ENCODE data around the gene ZNF860.
"Not testable (repeated sequence)": the region's sequence is repeated elsewhere in the genome, so short reads cannot be mapped to it uniquely, and the experiment has no call there.

The ZNF860 gene

DNA sequence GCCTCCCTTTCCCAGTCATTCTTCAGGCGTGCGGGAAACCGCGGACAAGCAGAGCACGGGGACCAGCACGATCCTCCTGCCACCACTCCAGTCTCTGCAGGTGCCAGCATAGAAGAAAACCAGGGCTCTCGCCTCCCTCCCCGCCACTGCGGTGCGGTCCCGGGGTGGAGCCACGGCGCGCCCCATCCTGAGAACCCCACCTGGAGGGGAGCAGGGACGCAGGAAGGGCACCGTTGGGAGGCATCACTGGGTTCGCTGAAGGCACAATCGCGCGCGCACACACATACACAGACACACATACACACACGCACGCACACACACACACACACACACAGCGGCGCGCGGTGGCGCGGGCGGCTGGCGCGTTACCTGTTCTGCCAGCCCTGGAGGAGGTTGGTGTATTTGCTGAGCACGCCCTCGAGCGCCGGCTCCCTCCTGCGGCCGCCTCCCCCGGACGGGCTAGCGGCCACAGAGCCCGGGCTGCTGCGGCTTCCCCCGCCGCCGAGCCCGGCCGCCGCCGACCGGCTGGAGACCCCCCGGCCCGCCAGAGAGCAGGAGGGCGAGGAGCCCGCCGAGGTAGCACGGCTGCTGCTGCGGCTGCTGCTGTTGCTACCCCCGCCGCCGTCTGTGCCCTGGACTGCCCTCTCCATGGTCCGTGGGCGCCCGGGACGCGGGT lies 882 bp upstream of the ZNF860 start:
- Histone ChIP-seq H3K4me3 (ENCODE audit: low read length) (peak overlapping the region; percentile 62), H3K36me3 (ENCODE audit: control insufficient read depth, insufficient read depth, low read length) (no peaks in the 10 kb centered on the region), H3K9me3 (ENCODE audit: control insufficient read depth, low read length) (no peaks in the 10 kb centered on the region), H3K9ac (ENCODE audit: low read length) (peak overlapping the region; percentile 82), H3K4me1 (ENCODE audit: control insufficient read depth, insufficient read depth, low read length) (peaks cover 14% of the 10 kb centered on the region), H3K27me3 (ENCODE audit: control insufficient read depth, insufficient read depth, low read length) (no peaks in the 10 kb centered on the region)

DNA sequence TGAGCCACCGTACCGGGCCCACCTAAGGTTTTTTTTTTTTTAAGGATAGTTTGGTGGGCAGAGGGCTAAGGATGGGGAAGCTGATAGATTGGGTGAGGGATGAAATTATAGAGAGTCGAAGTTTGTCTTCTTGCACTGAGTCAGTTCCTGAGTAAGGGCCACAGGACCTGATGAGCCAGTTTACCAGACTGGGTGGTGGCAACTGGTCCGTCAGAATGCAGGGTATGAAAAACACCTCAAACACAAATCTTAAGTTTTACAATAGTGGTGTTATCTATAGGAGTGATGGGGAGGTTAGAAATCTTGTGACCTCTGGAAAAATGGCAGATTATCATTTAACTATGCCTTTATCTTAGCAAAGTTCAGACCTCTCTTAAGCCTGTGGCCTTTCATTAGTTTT lies 2.8 kb downstream of the ZNF860 start:
- H3K9me3 ChIP-seq (ENCODE audit: control insufficient read depth, low read length) = no peaks in the 10 kb centered on the region
- H3K27me3 ChIP-seq (ENCODE audit: control insufficient read depth, insufficient read depth, low read length) = no peaks in the 10 kb centered on the region
- no peak overlapping the region for H3K9ac ChIP-seq (ENCODE audit: low read length)
- H3K36me3 ChIP-seq (ENCODE audit: control insufficient read depth, insufficient read depth, low read length) = no peaks in the 10 kb centered on the region
- H3K4me1 ChIP-seq (ENCODE audit: control insufficient read depth, insufficient read depth, low read length) = peaks cover 11% of the 10 kb centered on the region
- H3K4me3 ChIP-seq (ENCODE audit: low read length) = no peak overlapping the region

DNA sequence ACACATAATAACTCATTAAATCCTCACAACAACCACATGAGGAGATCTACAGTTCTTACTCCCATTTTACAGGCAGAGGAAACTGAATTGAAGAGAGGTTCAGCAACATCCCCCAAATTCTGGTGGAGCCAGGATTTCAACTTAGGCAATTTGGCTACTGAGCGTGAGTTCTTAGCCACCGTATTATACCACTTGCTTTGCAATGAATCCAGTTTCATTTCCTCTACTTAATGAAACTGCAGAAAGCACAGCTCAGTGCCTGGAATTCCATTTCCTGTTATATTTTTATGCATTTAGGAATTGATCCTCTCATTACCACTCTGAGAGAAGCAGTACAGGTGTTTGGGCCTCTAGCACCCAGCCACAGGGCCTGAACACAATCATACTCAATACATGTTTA lies 4.3 kb downstream of the ZNF860 start:
- Histone ChIP-seq H3K36me3 (ENCODE audit: control insufficient read depth, insufficient read depth, low read length) (no peaks in the 10 kb centered on the region), H3K27me3 (ENCODE audit: control insufficient read depth, insufficient read depth, low read length) (no peaks in the 10 kb centered on the region), H3K4me1 (ENCODE audit: control insufficient read depth, insufficient read depth, low read length) (peaks cover 7% of the 10 kb centered on the region), H3K4me3 (ENCODE audit: low read length) (no peak overlapping the region), H3K9ac (ENCODE audit: low read length) (no peak overlapping the region), H3K9me3 (ENCODE audit: control insufficient read depth, low read length) (no peaks in the 10 kb centered on the region)

DNA sequence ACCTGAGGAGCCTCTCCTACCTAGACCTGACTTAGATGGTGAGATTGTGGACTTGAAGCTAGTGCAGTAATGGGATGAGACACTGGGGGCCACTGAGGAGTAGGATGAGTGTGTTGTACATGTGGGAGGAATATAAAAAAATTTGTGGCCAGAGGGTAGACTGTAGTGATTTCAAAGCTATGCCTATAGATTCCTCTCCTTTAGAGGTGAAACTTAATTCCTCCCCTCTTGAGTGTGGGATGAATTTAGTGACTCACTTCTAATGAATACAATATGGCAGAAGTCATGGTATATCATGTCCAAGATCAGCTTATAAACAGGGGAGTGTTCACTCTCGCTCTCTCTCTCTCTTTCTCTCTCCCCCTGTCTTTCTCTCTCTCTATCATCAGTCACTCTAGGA lies 6.7 kb downstream of the ZNF860 start:
- Histone ChIP-seq H3K36me3 (ENCODE audit: control insufficient read depth, insufficient read depth, low read length) (no peaks in the 10 kb centered on the region), H3K4me3 (ENCODE audit: low read length) (no peak overlapping the region), H3K4me1 (ENCODE audit: control insufficient read depth, insufficient read depth, low read length) (no peaks in the 10 kb centered on the region), H3K9ac (ENCODE audit: low read length) (no peak overlapping the region), H3K9me3 (ENCODE audit: control insufficient read depth, low read length) (no peaks in the 10 kb centered on the region), H3K27me3 (ENCODE audit: control insufficient read depth, insufficient read depth, low read length) (no peaks in the 10 kb centered on the region)

DNA sequence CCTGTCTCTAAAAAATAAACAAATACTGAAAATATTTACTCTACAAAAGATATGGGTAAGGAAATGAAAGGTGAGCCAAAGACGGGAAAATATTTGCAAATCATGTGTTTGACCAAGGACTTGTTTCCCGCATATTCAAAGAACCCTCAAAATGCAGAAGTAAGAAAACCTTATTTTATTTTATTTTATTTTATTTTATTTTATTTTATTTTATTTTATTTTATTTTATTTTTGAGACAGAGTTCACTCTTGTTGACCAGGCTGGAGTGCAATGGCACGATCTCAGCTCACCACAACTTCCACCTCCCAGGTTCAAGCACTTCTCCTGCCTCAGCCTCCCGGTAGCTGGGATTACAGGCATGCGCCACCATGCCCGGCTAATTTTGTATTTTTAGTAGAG lies 11.4 kb downstream of the ZNF860 start:
- not testable (repeated sequence) for H3K9ac ChIP-seq (ENCODE audit: low read length); H3K4me3 ChIP-seq (ENCODE audit: low read length); H3K9me3 ChIP-seq (ENCODE audit: control insufficient read depth, low read length); H3K27me3 ChIP-seq (ENCODE audit: control insufficient read depth, insufficient read depth, low read length); H3K36me3 ChIP-seq (ENCODE audit: control insufficient read depth, insufficient read depth, low read length); H3K4me1 ChIP-seq (ENCODE audit: control insufficient read depth, insufficient read depth, low read length)

DNA sequence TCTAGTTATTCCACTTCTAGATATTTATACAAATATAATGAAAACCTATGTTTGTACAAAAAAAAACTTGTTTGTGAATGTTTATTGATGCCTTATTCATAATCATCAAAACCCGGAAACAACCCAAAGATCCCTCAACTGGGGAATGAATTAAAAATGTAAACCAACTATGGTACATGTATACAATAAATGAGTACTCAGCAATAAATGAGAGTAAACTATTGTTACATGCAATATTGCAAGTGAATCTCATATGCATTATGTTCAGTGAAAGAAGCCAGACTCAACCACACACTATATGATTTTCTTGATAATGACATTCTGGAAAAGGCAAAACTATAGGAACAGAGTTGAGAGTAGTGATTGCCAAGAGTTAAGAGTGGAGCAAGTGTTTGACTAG lies 12.3 kb downstream of the ZNF860 start:
- Histone ChIP-seq H3K36me3 (ENCODE audit: control insufficient read depth, insufficient read depth, low read length) (no peaks in the 10 kb centered on the region), H3K9me3 (ENCODE audit: control insufficient read depth, low read length) (no peaks in the 10 kb centered on the region), H3K27me3 (ENCODE audit: control insufficient read depth, insufficient read depth, low read length) (no peaks in the 10 kb centered on the region), H3K4me3 (ENCODE audit: low read length) (no peak overlapping the region), H3K9ac (ENCODE audit: low read length) (no peak overlapping the region), H3K4me1 (ENCODE audit: control insufficient read depth, insufficient read depth, low read length) (no peaks in the 10 kb centered on the region)

DNA sequence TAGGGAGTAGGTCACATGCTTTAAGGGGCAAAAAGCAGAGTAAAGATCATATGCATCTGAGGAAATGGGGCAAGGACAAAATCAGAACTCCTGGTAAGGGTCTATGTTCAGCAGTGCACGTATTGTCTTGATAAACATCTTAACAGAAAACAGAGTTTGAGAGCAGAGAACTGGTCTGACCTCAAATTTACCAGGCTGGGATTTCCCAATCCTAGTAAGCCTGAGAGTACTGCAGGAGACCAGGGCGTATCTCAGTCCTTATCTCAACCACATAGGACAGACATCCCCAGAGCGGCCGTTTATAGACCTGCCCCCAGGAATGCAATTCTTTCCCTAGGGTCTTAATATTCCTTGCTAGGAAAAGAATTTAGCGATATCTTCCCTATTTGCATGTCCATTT lies 13.5 kb downstream of the ZNF860 start:
- not testable (repeated sequence) for H3K4me1 ChIP-seq (ENCODE audit: control insufficient read depth, insufficient read depth, low read length); H3K27me3 ChIP-seq (ENCODE audit: control insufficient read depth, insufficient read depth, low read length); H3K4me3 ChIP-seq (ENCODE audit: low read length); H3K36me3 ChIP-seq (ENCODE audit: control insufficient read depth, insufficient read depth, low read length); H3K9me3 ChIP-seq (ENCODE audit: control insufficient read depth, low read length); H3K9ac ChIP-seq (ENCODE audit: low read length)

DNA sequence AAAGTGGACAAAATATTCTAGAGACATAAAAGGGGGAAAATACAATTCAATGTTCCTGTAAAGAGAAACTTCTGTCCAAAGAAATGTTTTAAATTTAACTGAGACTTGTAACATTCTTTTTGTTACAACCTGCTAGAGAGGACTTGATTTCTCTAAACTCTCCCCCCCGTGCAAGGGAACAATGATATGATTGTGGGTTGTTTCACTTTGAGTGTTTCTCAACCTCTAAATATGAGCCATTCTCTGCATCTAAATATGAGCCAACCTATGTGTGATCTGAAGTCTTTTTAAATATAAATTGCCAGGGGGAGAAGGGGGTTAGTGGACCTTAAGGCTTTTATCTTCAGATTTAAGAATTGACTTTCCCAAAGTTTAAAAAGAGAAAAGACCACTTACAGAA lies 14.6 kb downstream of the ZNF860 start:
- no peaks in the 10 kb centered on the region for H3K36me3 ChIP-seq (ENCODE audit: control insufficient read depth, insufficient read depth, low read length)
- no peak overlapping the region for H3K4me3 ChIP-seq (ENCODE audit: low read length)
- no peak overlapping the region for H3K9ac ChIP-seq (ENCODE audit: low read length)
- H3K9me3 ChIP-seq (ENCODE audit: control insufficient read depth, low read length) = no peaks in the 10 kb centered on the region
- H3K27me3 ChIP-seq (ENCODE audit: control insufficient read depth, insufficient read depth, low read length) = no peaks in the 10 kb centered on the region
- H3K4me1 ChIP-seq (ENCODE audit: control insufficient read depth, insufficient read depth, low read length) = no peaks in the 10 kb centered on the region

DNA sequence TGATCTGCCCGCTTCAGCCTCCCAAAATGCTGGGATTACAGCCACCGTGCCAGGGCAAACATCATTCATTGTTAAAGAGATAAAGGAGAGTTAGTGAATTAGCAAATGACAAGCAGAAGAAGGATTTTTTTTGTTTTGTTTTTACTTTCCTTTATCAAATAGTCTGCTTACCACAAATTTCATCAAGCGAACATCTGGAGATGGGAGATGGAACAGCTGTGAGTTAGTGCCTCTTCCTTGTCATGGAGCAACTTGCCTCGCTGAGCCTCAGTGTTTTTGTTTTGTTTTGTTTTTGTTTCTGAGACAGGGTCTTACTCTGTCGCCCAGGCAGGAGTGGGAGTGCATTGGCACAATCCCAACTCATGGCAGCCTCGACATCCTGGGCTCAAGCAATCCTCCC lies 15.9 kb downstream of the ZNF860 start:
- Histone ChIP-seq H3K9me3 (ENCODE audit: control insufficient read depth, low read length) (no peaks in the 10 kb centered on the region), H3K27me3 (ENCODE audit: control insufficient read depth, insufficient read depth, low read length) (no peaks in the 10 kb centered on the region), H3K4me3 (ENCODE audit: low read length) (no peak overlapping the region), H3K9ac (ENCODE audit: low read length) (no peak overlapping the region), H3K4me1 (ENCODE audit: control insufficient read depth, insufficient read depth, low read length) (no peaks in the 10 kb centered on the region), H3K36me3 (ENCODE audit: control insufficient read depth, insufficient read depth, low read length) (no peaks in the 10 kb centered on the region)

DNA sequence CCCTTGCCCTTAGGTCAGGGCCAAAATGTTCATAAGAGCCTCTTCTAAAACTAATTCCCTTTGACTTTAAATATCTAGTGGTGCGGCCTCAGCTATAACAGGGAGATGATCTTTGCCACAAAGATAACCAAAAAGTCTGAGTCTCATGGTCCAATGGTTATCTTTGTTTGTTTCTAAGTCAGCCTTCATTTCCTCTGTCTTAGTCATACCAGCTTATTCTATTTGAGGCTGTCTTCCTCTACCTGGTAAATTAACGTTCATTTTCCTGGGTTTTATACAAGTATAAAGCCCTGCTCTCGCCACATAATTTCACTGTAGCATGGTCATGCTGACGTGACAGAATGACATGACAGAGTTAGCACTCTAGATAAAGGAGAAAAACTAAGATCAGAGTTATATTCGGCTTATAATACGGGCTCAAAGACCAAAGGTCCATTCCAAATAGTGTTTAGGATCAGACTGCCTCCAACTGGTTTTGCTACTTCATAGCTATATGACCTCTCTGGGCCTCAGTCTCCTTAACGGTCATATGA lies 18.4 kb downstream of the ZNF860 start:
- Histone ChIP-seq H3K36me3 (ENCODE audit: control insufficient read depth, insufficient read depth, low read length) (no peaks in the 10 kb centered on the region), H3K4me1 (ENCODE audit: control insufficient read depth, insufficient read depth, low read length) (no peaks in the 10 kb centered on the region), H3K27me3 (ENCODE audit: control insufficient read depth, insufficient read depth, low read length) (no peaks in the 10 kb centered on the region)

DNA sequence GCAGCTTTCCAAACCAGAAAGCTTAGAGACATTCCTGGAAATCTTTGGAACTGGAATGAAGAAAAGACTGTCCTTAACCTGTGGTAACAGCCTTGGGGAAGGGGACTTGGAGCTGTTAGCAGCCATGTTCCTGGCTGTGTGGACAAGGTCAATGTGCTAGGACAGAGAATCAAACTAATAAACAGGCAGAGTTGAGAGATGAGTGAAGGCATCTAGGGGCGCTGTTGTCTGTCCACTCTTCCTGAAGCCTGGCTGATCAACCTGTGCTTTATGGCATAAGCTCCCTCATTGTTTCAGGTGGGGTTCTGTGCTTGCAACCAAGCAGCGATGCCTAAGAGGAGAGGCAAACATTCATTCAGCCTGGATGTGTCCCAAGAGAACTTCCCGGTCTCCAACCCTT lies 19.3 kb downstream of the ZNF860 start:
- no peak overlapping the region for H3K9ac ChIP-seq (ENCODE audit: low read length)
- no peak overlapping the region for H3K4me3 ChIP-seq (ENCODE audit: low read length)
- no peaks in the 10 kb centered on the region for H3K36me3 ChIP-seq (ENCODE audit: control insufficient read depth, insufficient read depth, low read length)
- no peaks in the 10 kb centered on the region for H3K27me3 ChIP-seq (ENCODE audit: control insufficient read depth, insufficient read depth, low read length)
- H3K4me1 ChIP-seq (ENCODE audit: control insufficient read depth, insufficient read depth, low read length) = no peaks in the 10 kb centered on the region
- H3K9me3 ChIP-seq (ENCODE audit: control insufficient read depth, low read length) = no peaks in the 10 kb centered on the region

More for the DNA sequence above, 18.4 kb downstream of the ZNF860 start:
- H3K9me3 ChIP-seq (ENCODE audit: control insufficient read depth, low read length) = no peaks in the 10 kb centered on the region
- no peak overlapping the region for H3K9ac ChIP-seq (ENCODE audit: low read length)
- no peak overlapping the region for H3K4me3 ChIP-seq (ENCODE audit: low read length)

DNA sequence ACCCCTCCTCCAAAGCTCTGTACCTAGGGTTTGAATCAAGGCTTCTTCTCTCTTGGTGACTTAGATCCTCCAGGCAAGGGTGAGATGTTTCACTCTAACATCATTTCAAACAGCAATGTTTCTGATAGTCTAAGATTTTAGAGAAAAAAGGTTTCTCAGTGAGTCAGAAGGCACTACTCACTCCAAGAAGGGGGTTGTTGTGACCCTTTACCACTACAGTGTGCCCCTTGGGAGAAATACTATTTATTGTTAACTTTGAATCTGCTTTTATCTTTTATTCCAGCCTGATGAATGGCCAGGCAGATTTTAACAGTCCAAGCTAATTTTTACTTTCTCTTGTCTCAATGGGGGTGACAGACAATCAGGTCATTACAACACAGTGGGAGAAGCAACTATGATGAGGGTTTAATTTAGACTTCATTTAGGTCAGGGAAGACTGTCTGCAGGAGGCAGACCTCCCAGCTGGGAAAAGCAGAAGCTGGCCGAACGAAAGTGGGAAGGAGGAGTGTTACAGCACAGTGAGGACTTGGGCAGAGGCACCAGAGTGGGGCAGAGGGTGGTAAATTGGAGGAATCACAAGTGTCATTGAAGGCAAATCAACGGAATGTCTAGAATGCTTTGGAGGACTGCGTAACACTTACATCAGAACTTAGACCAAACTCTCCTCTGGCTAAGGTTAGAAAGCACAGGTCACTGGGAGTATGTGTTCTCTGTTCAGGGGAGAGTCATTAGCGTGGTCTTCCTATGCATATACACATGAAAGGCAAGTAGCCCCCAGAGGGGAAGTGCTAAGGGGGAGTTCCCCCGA lies 21.2 kb downstream of the ZNF860 start:
- Histone ChIP-seq H3K36me3 (ENCODE audit: control insufficient read depth, insufficient read depth, low read length) (no peaks in the 10 kb centered on the region), H3K4me3 (ENCODE audit: low read length) (no peak overlapping the region), H3K9ac (ENCODE audit: low read length) (no peak overlapping the region), H3K9me3 (ENCODE audit: control insufficient read depth, low read length) (no peaks in the 10 kb centered on the region), H3K27me3 (ENCODE audit: control insufficient read depth, insufficient read depth, low read length) (no peaks in the 10 kb centered on the region), H3K4me1 (ENCODE audit: control insufficient read depth, insufficient read depth, low read length) (no peaks in the 10 kb centered on the region)
